H9 (cell line): Measurements from ENCODE around the gene SPECC1. TPM values are rescaled to one million over a fixed set of nuclear protein-coding genes. Genes with fewer than 3 reads are reported as not detected.

ENCODE experiments used
- DNase-seq: peaks from one replicate; pipeline ENCODE4 v3.0.0-alpha.2; 2017
- H2AFZ ChIP-seq: one replicate; pipeline ENCODE4 v1.6.1; 2013; ENCODE audit warnings: mild to moderate bottlenecking, low read length, control low read depth, moderate library complexity
- H2AK5ac ChIP-seq: 2 replicates; pipeline ENCODE4 v1.6.1; 2013; ENCODE audit warnings: low read length, control low read depth, mixed read lengths; ENCODE audit not compliant: insufficient read length
- H2BK120ac ChIP-seq: one replicate; pipeline ENCODE4 v1.6.1; 2013; ENCODE audit warnings: low read depth, mild to moderate bottlenecking, low read length, control low read depth, inconsistent platforms; ENCODE audit not compliant: poor library complexity, severe bottlenecking
- H2BK12ac ChIP-seq: 2 replicates; pipeline ENCODE4 v1.6.1; 2013; ENCODE audit warnings: low read length, control low read depth, mixed read lengths, low read depth; ENCODE audit not compliant: insufficient read length
- H2BK15ac ChIP-seq: 2 replicates; pipeline ENCODE4 v1.6.1; 2013; ENCODE audit warnings: low read depth, low read length, control low read depth
- H2BK20ac ChIP-seq: one replicate; pipeline ENCODE4 v1.6.1; 2013; ENCODE audit warnings: low read depth, mild to moderate bottlenecking, low read length, control low read depth, inconsistent platforms; ENCODE audit not compliant: poor library complexity, severe bottlenecking
- H2BK5ac ChIP-seq: 2 replicates; pipeline ENCODE4 v1.6.1; 2013; ENCODE audit warnings: low read length, control low read depth, mixed read lengths; ENCODE audit not compliant: insufficient read length
- H3K14ac ChIP-seq: 2 replicates; pipeline ENCODE4 v1.6.1; 2013; ENCODE audit warnings: low read length, control low read depth; ENCODE audit not compliant: insufficient read depth
- H3K18ac ChIP-seq: 2 replicates; pipeline ENCODE4 v1.6.1; 2013; ENCODE audit warnings: low read depth, mild to moderate bottlenecking, mixed read lengths, low read length, control low read depth; ENCODE audit not compliant: insufficient read length
- H3K23ac ChIP-seq: 2 replicates; pipeline ENCODE4 v1.6.1; 2013; ENCODE audit warnings: low read length, control low read depth, mixed read lengths, low read depth; ENCODE audit not compliant: insufficient read length
- H3K23me2 ChIP-seq: 2 replicates; pipeline ENCODE4 v1.6.1; 2013; ENCODE audit warnings: low read depth, mild to moderate bottlenecking, mixed read lengths, low read length, control low read depth; ENCODE audit not compliant: insufficient read length, poor library complexity, severe bottlenecking
- H3K27ac ChIP-seq: 2 replicates; pipeline ENCODE4 v1.5.1; 2013; ENCODE audit warnings: low read length, control low read depth, mixed read lengths, low read depth; ENCODE audit not compliant: insufficient read length
- H3K27me3 ChIP-seq: 2 replicates; pipeline ENCODE4 v1.6.1; 2013; ENCODE audit warnings: low read length, control low read depth, inconsistent platforms; ENCODE audit not compliant: insufficient read depth
- H3K4ac ChIP-seq: 2 replicates; pipeline ENCODE4 v1.6.1; 2013; ENCODE audit warnings: low read depth, mild to moderate bottlenecking, control low read depth, inconsistent platforms, low read length, moderate library complexity
- H3K4me1 ChIP-seq: 2 replicates; pipeline ENCODE4 v1.6.1; 2013; ENCODE audit warnings: low read length, control low read depth, inconsistent platforms; ENCODE audit not compliant: insufficient read depth
- H3K4me2 ChIP-seq: 2 replicates; pipeline ENCODE4 v1.6.1; 2013; ENCODE audit warnings: low read length, control low read depth, mixed read lengths; ENCODE audit not compliant: insufficient read length, insufficient read depth
- H3K56ac ChIP-seq: 2 replicates; pipeline ENCODE4 v1.6.1; 2013; ENCODE audit warnings: low read depth, mild to moderate bottlenecking, mixed read lengths, low read length, control low read depth; ENCODE audit not compliant: insufficient read length
- H3K79me1 ChIP-seq: 2 replicates; pipeline ENCODE4 v1.6.1; 2013; ENCODE audit warnings: low read depth, mild to moderate bottlenecking, moderate library complexity, low read length, control low read depth, inconsistent platforms; ENCODE audit not compliant: insufficient read depth, poor library complexity, severe bottlenecking
- H3K79me2 ChIP-seq: 2 replicates; pipeline ENCODE4 v1.6.1; 2013; ENCODE audit warnings: low read length, control low read depth, inconsistent platforms; ENCODE audit not compliant: insufficient read depth
- H3K9ac ChIP-seq: 2 replicates; pipeline ENCODE4 v1.6.1; 2013; ENCODE audit warnings: low read length, control low read depth, mixed read lengths; ENCODE audit not compliant: insufficient read length; ENCODE audit errors: extremely low read depth
- H3K9me3 ChIP-seq: one replicate; pipeline ENCODE4 v1.6.1; 2013; ENCODE audit warnings: low read depth, low read length, inconsistent platforms; ENCODE audit not compliant: control insufficient read depth
- H3T11ph ChIP-seq: one replicate; pipeline ENCODE4 v1.6.1; 2013; ENCODE audit warnings: mild to moderate bottlenecking, low read length, control low read depth, inconsistent platforms
- H4K20me1 ChIP-seq: one replicate; pipeline ENCODE4 v1.6.1; 2013; ENCODE audit not compliant: control insufficient read depth, insufficient read length, insufficient read depth
- H4K5ac ChIP-seq: 2 replicates; pipeline ENCODE4 v1.6.1; 2013; ENCODE audit warnings: low read depth, mild to moderate bottlenecking, mixed read lengths, low read length, control low read depth; ENCODE audit not compliant: insufficient read length
- H4K8ac ChIP-seq: replicated peaks from 2 replicates; pipeline ENCODE4 v1.6.1; 2013; ENCODE audit warnings: low read length, control low read depth, mixed read lengths, low read depth; ENCODE audit not compliant: insufficient read length
- H4K91ac ChIP-seq: 2 replicates; pipeline ENCODE4 v1.6.1; 2013; ENCODE audit warnings: low read depth, mild to moderate bottlenecking, moderate library complexity, mixed read lengths, low read length, control low read depth; ENCODE audit not compliant: insufficient read length
- H3K27ac Mint-ChIP-seq, 3 experiments: 2 replicates in 2 of 3; 3 replicates in 1 of 3; pipeline ENCODE4 v1.8.0; 2020 to 2021; ENCODE audit warnings: mixed read lengths in 3 of 3, mild to moderate bottlenecking in 1 of 3, moderate library complexity in 1 of 3
- H3K27me3 Mint-ChIP-seq: 2 replicates; pipeline ENCODE4 v1.8.0; 2021; ENCODE audit warnings: low read depth, mild to moderate bottlenecking, moderate library complexity, mixed read lengths
- H3K36me3 Mint-ChIP-seq, 3 experiments: 2 replicates in 2 of 3; 3 replicates in 1 of 3; pipeline ENCODE4 v1.8.0; 2020 to 2021; ENCODE audit warnings: low read depth in 3 of 3, mixed read lengths in 3 of 3; ENCODE audit not compliant: insufficient read depth in 1 of 3
- H3K4me1 Mint-ChIP-seq, 2 experiments: 2 replicates each; pipeline ENCODE4 v1.8.0; 2020; ENCODE audit warnings: mixed read lengths in 2 of 2
- H3K4me3 Mint-ChIP-seq, 2 experiments: 2 replicates in 1 of 2; 3 replicates in 1 of 2; pipeline ENCODE4 v1.8.0; 2020 to 2021; ENCODE audit warnings: mild to moderate bottlenecking in 2 of 2, mixed read lengths in 2 of 2, moderate library complexity in 1 of 2
- H3K9me3 Mint-ChIP-seq, 2 experiments: 2 replicates in 1 of 2; 3 replicates in 1 of 2; pipeline ENCODE4 v1.8.0; 2020; ENCODE audit warnings: mild to moderate bottlenecking in 2 of 2, mixed read lengths in 2 of 2, moderate library complexity in 1 of 2
- CTCF ChIP-seq: fragments of 200-600 bp; sonication (generic); conservative IDR thresholded peaks from 3 replicates; pipeline ENCODE4 v1.8.0; 2021; ENCODE audit warnings: antibody characterized with exemption, mild to moderate bottlenecking
- WGBS: extraction: QIAGEN DNeasy Blood & Tissue Kit; methylation state at CpG from one replicate; pipeline ENCODE4 v1.1.7; 2013; ENCODE audit warnings: missing lambda C conversion rate, low lambda C conversion rate, mixed read lengths; ENCODE audit not compliant: insufficient read length; ENCODE audit errors: extremely low coverage; 5-methylcytosine and 5-hydroxymethylcytosine counted together
- total RNA-seq: library from RNA; stranded (reverse); gene quantifications from 2 replicates; pipeline ENCODE4 v1.2.1, GENCODE V29; 2021

Gene SPECC1
- total RNA-seq, 1 experiment from 2014 or later = 65.7 TPM

DNA sequence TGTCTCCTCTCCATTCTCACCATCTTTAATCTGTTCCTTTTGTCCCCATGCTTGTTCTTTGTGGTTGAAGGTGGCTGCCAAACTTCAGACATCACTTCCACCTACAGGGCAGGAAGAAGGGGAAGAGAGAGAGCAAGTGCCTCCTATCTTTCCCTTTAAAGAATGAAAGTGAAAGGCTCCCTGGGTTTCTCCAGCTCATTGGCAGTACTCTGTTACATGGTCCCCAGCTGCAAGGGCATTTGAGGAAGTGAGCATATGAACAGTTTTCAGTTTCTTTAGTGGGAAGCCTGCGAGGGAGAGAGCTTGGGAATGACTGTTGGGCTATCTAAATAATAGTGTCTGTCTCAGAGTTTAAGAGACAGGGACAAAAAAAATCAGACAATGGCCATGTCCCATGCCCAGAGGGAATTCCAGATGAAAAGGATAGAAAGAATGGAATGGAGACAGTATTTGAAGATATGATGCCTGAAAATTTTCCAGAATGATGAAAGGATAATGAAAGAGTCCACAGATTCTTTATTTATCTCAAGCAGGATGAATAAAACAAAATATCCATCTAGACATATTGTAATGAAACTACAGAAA is 298.3 kb downstream of the SPECC1 start:
- Mint-ChIP-seq H3K4me3 (no peak overlapping the region), H3K9me3 (peaks cover 19 to 20% of the 10 kb centered on the region in 2 experiments), H3K36me3 (peaks cover 46 to 50% (median 49%) of the 10 kb centered on the region in 3 experiments), H3K4me1 (peaks cover 0 to 4% of the 10 kb centered on the region in 2 experiments; a peak in 1 of 4 replicates), H3K27me3 (no peaks in the 10 kb centered on the region; the same call in 1 of the 2 replicates), H3K27ac (no peak overlapping the region)
- no peaks in the 10 kb centered on the region for H3K27me3 ChIP-seq
- H3K9ac ChIP-seq = no peak overlapping the region
- H3K79me1 ChIP-seq = no peaks in the 10 kb centered on the region
- no peak for TF ChIP-seq CTCF
- H4K91ac ChIP-seq = no peak overlapping the region
- H3K9me3 ChIP-seq = peaks cover 11% of the 10 kb centered on the region
- no peaks in the 10 kb centered on the region for H3K79me2 ChIP-seq
- WGBS = no CpG with 5 or more reads among the region's 1 CpG
- H3T11ph ChIP-seq = no peak overlapping the region
- H3K14ac ChIP-seq = no peak overlapping the region
- H4K5ac ChIP-seq = no peak overlapping the region
- no peak overlapping the region for H2BK15ac ChIP-seq
- no peak overlapping the region for H2AK5ac ChIP-seq
- no peaks in the 10 kb centered on the region for H3K4me1 ChIP-seq
- no peak overlapping the region for H3K27ac ChIP-seq
- H3K23ac ChIP-seq = no peak overlapping the region
- H2BK120ac ChIP-seq = no peak overlapping the region
- no peak overlapping the region for H2BK12ac ChIP-seq
- H3K23me2 ChIP-seq = no peaks in the 10 kb centered on the region
- no peak overlapping the region for H2AFZ ChIP-seq
- H4K8ac ChIP-seq = no peak overlapping the region
- no peak overlapping the region for H2BK5ac ChIP-seq
- no peak overlapping the region for H3K18ac ChIP-seq
- no peak overlapping the region for H2BK20ac ChIP-seq
- H3K4ac ChIP-seq = no peak overlapping the region
- H4K20me1 ChIP-seq = no peaks in the 10 kb centered on the region
- H3K4me2 ChIP-seq = no peak overlapping the region
- no peak overlapping the region for H3K56ac ChIP-seq
- no peak for DNase-seq
